Measurements from ENCODE around the gene GALK2.

Gene GALK2

DNA sequence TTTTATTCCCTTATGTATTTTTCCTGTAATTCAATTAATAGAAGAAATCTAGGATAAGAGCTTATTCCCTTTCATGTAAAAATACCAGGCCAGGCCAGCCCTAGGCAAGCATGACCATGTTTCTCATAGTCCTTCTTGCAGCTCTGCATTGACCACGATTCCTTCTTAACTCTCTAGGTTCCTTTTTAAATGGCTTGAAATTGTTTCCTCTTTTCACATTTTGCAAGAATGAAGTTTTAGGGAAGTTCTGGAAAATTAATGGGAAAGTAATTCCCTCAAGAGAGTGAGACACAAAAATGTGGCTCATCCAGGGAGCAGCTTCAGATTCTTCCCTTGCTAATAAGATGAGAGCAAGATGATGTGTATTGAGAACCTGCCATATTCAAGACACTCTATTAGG, 136.5 kb downstream of the GALK2 start:
- no peak overlapping the region for H3K4me2 ChIP-seq (ENCODE audit: low read length)
- no peak for TF ChIP-seq EZH2 (IDR thresholded peaks at IDR 0.05; ENCODE audit: borderline replicate concordance, low read length)
- TF ChIP-seq, protein P1, sequence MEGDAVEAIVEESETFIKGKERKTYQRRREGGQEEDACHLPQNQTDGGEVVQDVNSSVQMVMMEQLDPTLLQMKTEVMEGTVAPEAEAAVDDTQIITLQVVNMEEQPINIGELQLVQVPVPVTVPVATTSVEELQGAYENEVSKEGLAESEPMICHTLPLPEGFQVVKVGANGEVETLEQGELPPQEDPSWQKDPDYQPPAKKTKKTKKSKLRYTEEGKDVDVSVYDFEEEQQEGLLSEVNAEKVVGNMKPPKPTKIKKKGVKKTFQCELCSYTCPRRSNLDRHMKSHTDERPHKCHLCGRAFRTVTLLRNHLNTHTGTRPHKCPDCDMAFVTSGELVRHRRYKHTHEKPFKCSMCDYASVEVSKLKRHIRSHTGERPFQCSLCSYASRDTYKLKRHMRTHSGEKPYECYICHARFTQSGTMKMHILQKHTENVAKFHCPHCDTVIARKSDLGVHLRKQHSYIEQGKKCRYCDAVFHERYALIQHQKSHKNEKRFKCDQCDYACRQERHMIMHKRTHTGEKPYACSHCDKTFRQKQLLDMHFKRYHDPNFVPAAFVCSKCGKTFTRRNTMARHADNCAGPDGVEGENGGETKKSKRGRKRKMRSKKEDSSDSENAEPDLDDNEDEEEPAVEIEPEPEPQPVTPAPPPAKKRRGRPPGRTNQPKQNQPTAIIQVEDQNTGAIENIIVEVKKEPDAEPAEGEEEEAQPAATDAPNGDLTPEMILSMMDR (IDR thresholded peaks at IDR 0.05; ENCODE audit: low read length) = no peak
- H3K9me3 ChIP-seq (ENCODE audit: low read length) = no peaks in the 10 kb centered on the region
- no peak overlapping the region for H2AFZ ChIP-seq (ENCODE audit: low read length)
- peaks cover 7% of the 10 kb centered on the region; the same call in 1 of the 2 replicates for H3K36me3 ChIP-seq (ENCODE audit: insufficient read depth, low read length)
- H3K9ac ChIP-seq (ENCODE audit: low read length) = no peak overlapping the region
- no peak overlapping the region for H3K4me3 ChIP-seq (ENCODE audit: low read depth, low read length, poor library complexity, severe bottlenecking)
- no peaks in the 10 kb centered on the region for H4K20me1 ChIP-seq (ENCODE audit: insufficient read depth, low read length)
- no peaks in the 10 kb centered on the region for H3K9me2 ChIP-seq (ENCODE audit: low read depth, low read length)
- H3K27ac ChIP-seq (ENCODE audit: low read depth, low read length, poor library complexity, severe bottlenecking) = no peak overlapping the region
- H3K4me1 ChIP-seq (ENCODE audit: insufficient read depth, low read length, severe bottlenecking) = no peaks in the 10 kb centered on the region
- no peaks in the 10 kb centered on the region for H3K27me3 ChIP-seq (ENCODE audit: insufficient read depth, low read length)
- H3K79me2 ChIP-seq (ENCODE audit: insufficient read depth, low read length) = no peaks in the 10 kb centered on the region
- no peaks in the 10 kb centered on the region for H3F3A ChIP-seq (ENCODE audit: insufficient read depth, low read length)

DNA sequence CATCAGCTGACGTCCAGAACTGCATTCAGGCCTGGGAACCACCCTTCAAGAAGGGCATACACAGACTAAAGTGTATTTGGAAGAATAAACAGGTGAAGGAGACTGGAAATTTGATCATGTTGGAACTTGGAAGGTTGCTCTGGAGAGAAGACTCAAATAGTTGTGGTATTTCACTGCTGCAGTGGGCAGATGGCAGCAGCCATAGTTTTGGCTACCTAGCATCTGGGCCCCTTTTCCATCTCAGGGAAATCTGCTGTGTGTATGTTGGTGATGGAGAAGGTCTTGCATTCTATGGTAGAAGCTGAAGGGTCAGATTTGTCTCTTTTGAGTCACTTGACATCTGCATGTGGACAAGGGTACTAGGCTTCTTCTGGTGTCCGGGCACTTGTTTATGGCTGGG, 138.6 kb downstream of the GALK2 start:
- Histone ChIP-seq H3K9me2 (ENCODE audit: low read depth, low read length) (no peaks in the 10 kb centered on the region), H3K9ac (ENCODE audit: low read length) (no peak overlapping the region), H3K27me3 (ENCODE audit: insufficient read depth, low read length) (no peaks in the 10 kb centered on the region), H3K9me3 (ENCODE audit: low read length) (no peaks in the 10 kb centered on the region), H3K4me1 (ENCODE audit: insufficient read depth, low read length, severe bottlenecking) (no peaks in the 10 kb centered on the region), H3K4me2 (ENCODE audit: low read length) (no peak overlapping the region), H3F3A (ENCODE audit: insufficient read depth, low read length) (no peaks in the 10 kb centered on the region), H3K79me2 (ENCODE audit: insufficient read depth, low read length) (no peaks in the 10 kb centered on the region), H4K20me1 (ENCODE audit: insufficient read depth, low read length) (no peaks in the 10 kb centered on the region), H2AFZ (ENCODE audit: low read length) (no peak overlapping the region), H3K27ac (ENCODE audit: low read depth, low read length, poor library complexity, severe bottlenecking) (no peak overlapping the region), H3K4me3 (ENCODE audit: low read depth, low read length, poor library complexity, severe bottlenecking) (no peak overlapping the region), H3K36me3 (ENCODE audit: insufficient read depth, low read length) (peaks cover 7% of the 10 kb centered on the region; the same call in 1 of the 2 replicates)
- TF ChIP-seq, protein P1 (IDR thresholded peaks at IDR 0.05; ENCODE audit: low read length) = no peak
- no peak for TF ChIP-seq EZH2 (IDR thresholded peaks at IDR 0.05; ENCODE audit: borderline replicate concordance, low read length)

DNA sequence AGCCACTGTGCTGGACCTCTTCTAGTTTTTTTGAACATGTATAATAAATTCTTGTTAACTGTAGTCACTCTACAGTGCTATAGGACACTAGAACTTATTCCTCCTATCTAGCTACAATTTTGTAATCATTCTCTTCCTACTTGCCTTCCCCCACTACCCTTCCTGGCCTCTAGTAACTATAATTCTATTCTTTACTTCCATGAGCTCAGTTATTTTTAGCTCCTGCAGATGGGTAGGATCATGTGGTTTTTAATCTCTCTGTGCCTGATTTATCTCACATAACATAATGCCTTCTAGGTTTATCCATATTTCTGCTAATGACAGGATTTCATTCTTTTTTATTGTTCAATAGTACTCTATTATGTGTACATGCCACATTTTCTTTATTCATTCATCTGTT, 139.8 kb downstream of the GALK2 start:
- Histone ChIP-seq H3K9me3 (ENCODE audit: low read length) (no peaks in the 10 kb centered on the region), H3K9me2 (ENCODE audit: low read depth, low read length) (no peaks in the 10 kb centered on the region), H2AFZ (ENCODE audit: low read length) (no peak overlapping the region), H3K4me2 (ENCODE audit: low read length) (no peak overlapping the region), H3K4me3 (ENCODE audit: low read depth, low read length, poor library complexity, severe bottlenecking) (no peak overlapping the region), H3K27me3 (ENCODE audit: insufficient read depth, low read length) (no peaks in the 10 kb centered on the region), H3K9ac (ENCODE audit: low read length) (no peak overlapping the region), H3K79me2 (ENCODE audit: insufficient read depth, low read length) (no peaks in the 10 kb centered on the region), H3F3A (ENCODE audit: insufficient read depth, low read length) (no peaks in the 10 kb centered on the region), H4K20me1 (ENCODE audit: insufficient read depth, low read length) (no peaks in the 10 kb centered on the region), H3K4me1 (ENCODE audit: insufficient read depth, low read length, severe bottlenecking) (no peaks in the 10 kb centered on the region), H3K27ac (ENCODE audit: low read depth, low read length, poor library complexity, severe bottlenecking) (no peak overlapping the region), H3K36me3 (ENCODE audit: insufficient read depth, low read length) (no peaks in the 10 kb centered on the region)
- TF ChIP-seq, protein P1 (IDR thresholded peaks at IDR 0.05; ENCODE audit: low read length) = no peak
- no peak for TF ChIP-seq EZH2 (IDR thresholded peaks at IDR 0.05; ENCODE audit: borderline replicate concordance, low read length)

All from OCI-LY1 (cell line).